DND-41 (cell line): Measurements from ENCODE around the gene TOM1L1.

Source experiments
- ATAC-seq: fragments of 200-7000 bp; cut with Tn5 transposase; 3 replicates; pipeline ENCODE4 v1.9.1; 2021; ENCODE audit warnings: low read depth; ENCODE audit not compliant: insufficient read depth
- DNase-seq: peaks from one replicate; pipeline ENCODE4 v3.0.0-alpha.2; 2020
- H2AFZ ChIP-seq: 2 replicates; pipeline ENCODE4 v1.6.0; 2012; ENCODE audit warnings: low read depth, low read length
- H3K27ac ChIP-seq: 2 replicates; pipeline ENCODE4 v1.5.1; 2012; ENCODE audit warnings: low read length, inconsistent platforms
- H3K27me3 ChIP-seq: fragments of 200-600 bp; sonication (generic); 2 replicates; pipeline ENCODE4 v1.6.0; 2012; ENCODE audit warnings: low read length, mild to moderate bottlenecking, inconsistent platforms; ENCODE audit not compliant: insufficient read depth, poor library complexity
- H3K36me3 ChIP-seq: 2 replicates; pipeline ENCODE4 v1.5.1; 2012; ENCODE audit warnings: low read length, inconsistent platforms; ENCODE audit not compliant: insufficient read depth
- H3K4me1 ChIP-seq: 2 replicates; pipeline ENCODE4 v1.5.1; 2012; ENCODE audit warnings: mild to moderate bottlenecking, low read length; ENCODE audit not compliant: insufficient read depth
- H3K4me2 ChIP-seq: 2 replicates; pipeline ENCODE4 v1.6.0; 2012; ENCODE audit warnings: mild to moderate bottlenecking, moderate library complexity, low read length, inconsistent platforms; ENCODE audit not compliant: insufficient read depth
- H3K4me3 ChIP-seq, 2 experiments: fragments of 200-600 bp in 1 of 2; shearing (Covaris generic) in 1 of 2; 2 replicates each; pipeline ENCODE4 v1.5.1; 2012 to 2016; ENCODE audit warnings: inconsistent platforms in 2 of 2, low read length in 2 of 2, mild to moderate bottlenecking in 2 of 2, low read depth in 1 of 2, moderate library complexity in 1 of 2
- H3K79me2 ChIP-seq: 2 replicates; pipeline ENCODE4 v1.6.0; 2012; ENCODE audit warnings: low read length, inconsistent platforms; ENCODE audit not compliant: insufficient read depth
- H3K9ac ChIP-seq: 2 replicates; pipeline ENCODE4 v1.6.0; 2012; ENCODE audit warnings: low read depth, mild to moderate bottlenecking, inconsistent platforms, low read length, moderate library complexity
- H3K9me3 ChIP-seq: 2 replicates; pipeline ENCODE4 v1.5.1; 2012; ENCODE audit warnings: low read length, moderate library complexity, mild to moderate bottlenecking, inconsistent platforms; ENCODE audit not compliant: insufficient read depth, severe bottlenecking
- H4K20me1 ChIP-seq: 2 replicates; pipeline ENCODE4 v1.6.0; 2012; ENCODE audit warnings: low read length; ENCODE audit not compliant: insufficient read depth
- EZH2 ChIP-seq: IDR thresholded peaks from 3 replicates; pipeline ENCODE4 v1.6.1; 2012; ENCODE audit warnings: borderline replicate concordance, low read depth, mild to moderate bottlenecking, moderate library complexity, low read length, inconsistent platforms; ENCODE audit not compliant: severe bottlenecking
- TF ChIP-seq, protein P1 (sequence below): IDR thresholded peaks from 2 replicates; pipeline ENCODE4 v1.5.1; 2012; ENCODE audit warnings: borderline replicate concordance, low read length, moderate library complexity, mild to moderate bottlenecking; ENCODE audit not compliant: poor library complexity, severe bottlenecking; ENCODE audit errors: extremely low read depth

Gene TOM1L1

DNA sequence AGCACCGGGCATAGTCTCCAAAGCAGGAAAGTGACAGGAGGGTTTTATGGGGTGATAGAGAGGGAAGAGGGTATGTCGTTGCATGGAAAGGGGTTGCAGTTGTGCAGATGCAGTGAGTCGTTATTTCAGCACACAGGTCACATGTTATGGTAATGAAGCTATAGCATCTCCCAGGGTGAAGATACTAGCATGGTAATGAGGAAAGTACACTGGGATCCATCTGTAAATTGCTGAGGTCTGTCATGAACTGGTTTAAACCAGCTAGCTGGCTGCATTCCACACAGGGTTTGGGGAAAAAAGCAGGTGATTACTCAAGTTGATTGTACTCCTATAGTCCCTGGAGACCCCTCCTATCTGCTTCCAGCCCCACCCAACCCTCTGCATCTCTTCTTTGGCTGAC lies 56.1 kb downstream of the TOM1L1 start:
- Histone ChIP-seq H3K4me3 (no peak overlapping the region), H3K9me3 (no peaks in the 10 kb centered on the region), H3K9ac (no peak overlapping the region), H3K79me2 (no peaks in the 10 kb centered on the region), H3K27me3 (no peaks in the 10 kb centered on the region), H3K36me3 (peaks cover 26% of the 10 kb centered on the region), H3K4me1 (no peaks in the 10 kb centered on the region), H3K4me2 (no peak overlapping the region), H4K20me1 (no peaks in the 10 kb centered on the region), H3K27ac (no peak overlapping the region), H2AFZ (no peak overlapping the region)
- TF ChIP-seq, protein P1, sequence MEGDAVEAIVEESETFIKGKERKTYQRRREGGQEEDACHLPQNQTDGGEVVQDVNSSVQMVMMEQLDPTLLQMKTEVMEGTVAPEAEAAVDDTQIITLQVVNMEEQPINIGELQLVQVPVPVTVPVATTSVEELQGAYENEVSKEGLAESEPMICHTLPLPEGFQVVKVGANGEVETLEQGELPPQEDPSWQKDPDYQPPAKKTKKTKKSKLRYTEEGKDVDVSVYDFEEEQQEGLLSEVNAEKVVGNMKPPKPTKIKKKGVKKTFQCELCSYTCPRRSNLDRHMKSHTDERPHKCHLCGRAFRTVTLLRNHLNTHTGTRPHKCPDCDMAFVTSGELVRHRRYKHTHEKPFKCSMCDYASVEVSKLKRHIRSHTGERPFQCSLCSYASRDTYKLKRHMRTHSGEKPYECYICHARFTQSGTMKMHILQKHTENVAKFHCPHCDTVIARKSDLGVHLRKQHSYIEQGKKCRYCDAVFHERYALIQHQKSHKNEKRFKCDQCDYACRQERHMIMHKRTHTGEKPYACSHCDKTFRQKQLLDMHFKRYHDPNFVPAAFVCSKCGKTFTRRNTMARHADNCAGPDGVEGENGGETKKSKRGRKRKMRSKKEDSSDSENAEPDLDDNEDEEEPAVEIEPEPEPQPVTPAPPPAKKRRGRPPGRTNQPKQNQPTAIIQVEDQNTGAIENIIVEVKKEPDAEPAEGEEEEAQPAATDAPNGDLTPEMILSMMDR: no peak
- no peak for TF ChIP-seq EZH2
- DNase-seq (no peak), ATAC-seq (no peak)

DNA sequence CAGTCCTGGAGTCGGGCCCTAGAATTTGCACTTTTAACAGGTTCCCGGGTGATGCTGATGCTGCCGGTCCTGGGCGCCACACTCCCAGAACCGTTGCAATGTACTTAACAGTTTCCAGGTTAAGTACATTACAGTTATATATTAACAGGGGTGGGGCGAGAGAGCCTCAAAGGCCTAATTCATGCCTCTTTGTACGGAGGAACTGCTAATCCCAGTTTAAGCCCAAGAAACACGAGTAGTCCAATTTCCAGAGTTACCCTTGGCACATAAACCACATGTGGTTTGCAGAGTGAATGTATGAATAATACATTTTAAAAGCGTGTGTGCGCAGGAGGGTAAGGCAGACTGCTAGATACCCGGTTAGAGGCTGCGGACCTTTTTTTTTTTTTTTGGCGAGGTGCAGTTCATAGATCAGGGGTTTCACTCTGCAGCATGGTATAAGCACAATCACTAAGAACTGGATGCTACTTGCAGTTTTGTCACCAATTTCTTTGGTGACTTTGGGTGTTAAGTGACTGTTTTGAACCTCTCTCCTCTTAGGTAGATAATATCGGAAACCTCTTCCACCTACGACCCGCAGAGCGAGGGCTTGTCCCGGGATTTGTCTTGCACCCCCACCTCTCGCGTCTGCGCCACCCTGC lies 67.1 kb downstream of the TOM1L1 start:
- H3K4me3 ChIP-seq: peak overlapping the region; percentile 79 to 85
- H3K36me3 ChIP-seq: peaks cover 36% of the 10 kb centered on the region
- H3K27ac ChIP-seq: peak overlapping the region; percentile 82
- peaks cover 65% of the 10 kb centered on the region for H3K79me2 ChIP-seq
- H2AFZ ChIP-seq: peak overlapping the region; percentile 99
- peak overlapping the region; percentile 71 for H3K9ac ChIP-seq
- H3K4me1 ChIP-seq: peaks cover 34% of the 10 kb centered on the region
- H3K27me3 ChIP-seq: no peaks in the 10 kb centered on the region
- H4K20me1 ChIP-seq: peaks cover 7% of the 10 kb centered on the region; the same call in 1 of the 2 replicates
- H3K9me3 ChIP-seq: no peaks in the 10 kb centered on the region
- TF ChIP-seq, protein P1: peak; percentile 55
- no peak for TF ChIP-seq EZH2
- H3K4me2 ChIP-seq: peak overlapping the region; percentile 74
- ATAC-seq (peak; percentile 13; the same call in 2 of the 3 replicates), DNase-seq (peak; percentile 21)

DNA sequence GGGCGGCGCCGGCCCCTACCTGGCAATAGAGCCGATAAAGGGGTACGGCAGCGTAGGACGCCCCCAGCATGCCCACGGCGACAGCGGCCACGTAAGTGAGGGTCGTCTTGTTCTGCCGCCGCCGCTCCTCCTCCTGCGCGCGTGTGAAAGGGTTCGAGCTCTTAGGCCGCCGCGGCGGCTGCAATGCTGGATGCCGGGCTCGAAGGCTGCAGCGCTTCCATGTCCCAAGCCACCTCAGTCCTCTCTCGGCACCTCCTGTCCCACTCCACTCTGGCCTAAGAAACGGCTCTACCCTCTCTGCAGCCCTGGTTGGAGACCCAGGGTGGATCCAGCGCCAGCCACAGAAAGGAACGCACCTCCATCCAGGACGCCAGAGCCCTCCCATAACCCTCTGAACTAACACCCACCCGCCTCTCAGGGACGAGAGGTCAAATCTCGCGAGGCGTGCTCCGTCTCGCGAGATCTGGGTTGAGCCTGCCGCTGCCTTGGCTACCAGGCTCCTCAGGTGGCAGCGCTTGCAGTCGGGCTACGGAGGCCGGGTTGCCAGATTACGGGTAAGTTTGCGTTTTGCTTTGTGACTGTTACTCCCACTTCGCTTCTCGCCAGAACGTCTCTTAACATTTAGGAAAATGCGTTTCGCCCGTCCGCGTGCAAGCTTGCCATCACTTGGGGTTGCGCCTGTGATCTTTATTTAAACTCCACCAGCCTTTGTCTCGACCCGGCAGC lies 67.8 kb downstream of the TOM1L1 start, which contains the start of the genes COX11 and STXBP4:
Gene COX11 (minus strand): TSS at position 393 of the 726 bp plus-strand sequence. CDS start 8 bp downstream, at position 385.
Gene STXBP4 (plus strand): TSS at position 504 of the 726 bp plus-strand sequence. CDS start 17,455 bp downstream, outside the sequence.
- DNase-seq: peak; percentile 95
- Histone ChIP-seq H3K36me3 (peaks cover 29% of the 10 kb centered on the region), H2AFZ (peak within 1 kb of the TSS; percentile 99), H4K20me1 (peaks cover 7% of the 10 kb centered on the region; the same call in 1 of the 2 replicates), H3K9ac (peak within 1 kb of the TSS; percentile 71), H3K4me1 (peaks cover 36% of the 10 kb centered on the region), H3K79me2 (peaks cover 67% of the 10 kb centered on the region), H3K27me3 (no peaks in the 10 kb centered on the region), H3K4me3 (peak within 1 kb of the TSS; percentile 79 to 85), H3K27ac (peak within 1 kb of the TSS; percentile 82), H3K9me3 (no peaks in the 10 kb centered on the region), H3K4me2 (peak within 1 kb of the TSS; percentile 74)
- no peak for TF ChIP-seq EZH2
- TF ChIP-seq, protein P1: no peak
- peak; percentile 97 for ATAC-seq
